GM12872 (cell line): ENCODE data around the gene RPL18A.

Experiments used
- CTCF ChIP-seq: IDR thresholded peaks from 3 replicates; pipeline ENCODE4 v1.5.1; 2011; ENCODE audit warnings: low read depth, mild to moderate bottlenecking, low read length, moderate library complexity; ENCODE audit not compliant: insufficient read depth

The RPL18A gene

GRCh38 chr19:17865364-17866311, 5.9 kb downstream of the RPL18A start:
- no peak for TF ChIP-seq CTCF

GRCh38 chr19:17866312-17866963, 6.7 kb downstream of the RPL18A start:
- no peak for TF ChIP-seq CTCF

GRCh38 chr19:17866964-17867486, 7.3 kb downstream of the RPL18A start:
- TF ChIP-seq CTCF: no peak

- TF ChIP-seq CTCF: no peak
Observed at GRCh38 chr19:17868669-17869068, 9.0 kb downstream of the RPL18A start.

GRCh38 chr19:17869114-17869608, 9.5 kb downstream of the RPL18A start:
- TF ChIP-seq CTCF: no peak

- no peak for TF ChIP-seq CTCF
Observed at GRCh38 chr19:17871032-17871877, 11.5 kb downstream of the RPL18A start.

- TF ChIP-seq CTCF: no peak
Observed at GRCh38 chr19:17871878-17872250, 12.2 kb downstream of the RPL18A start, which contains the start of gene SLC5A5. Gene SLC5A5, plus strand, starts transcription at chr19:17871945. Its CDS starts 375 bp downstream, at chr19:17872320.
